B cell (primary cell): ENCODE data around the gene SEPTIN5. TPM values are rescaled to one million over a fixed set of nuclear protein-coding genes. Genes with fewer than 3 reads are reported as not detected.

Experiments
- ATAC-seq: fragments of 200-7000 bp; cut with Tn5 transposase; one replicate; pipeline ENCODE4 v1.10.0; 2021; ENCODE audit warnings: low read depth, mild to moderate bottlenecking, moderate number of reproducible peaks, moderate library complexity
- CTCF ChIA-PET: fragments of 350-600 bp; sonication (Branson Sonifier 250); formaldehyde crosslinking; loops from one replicate; lab custom pipeline; 2021; ENCODE audit warnings: antibody characterized with exemption, inconsistent platforms; lab: Charles Lee
- POLR2A ChIA-PET: fragments of 350-600 bp; sonication (Branson Sonifier 250); formaldehyde crosslinking; loops from one replicate; lab custom pipeline; 2021; ENCODE audit warnings: antibody characterized with exemption; lab: Charles Lee
- DNase-seq: peaks from one replicate; pipeline ENCODE4 v3.0.0; 2013
- H2AFZ ChIP-seq: 2 replicates; pipeline ENCODE4 v1.6.1; 2012; ENCODE audit warnings: mild to moderate bottlenecking, low read depth, low read length; ENCODE audit not compliant: insufficient read depth, poor library complexity, severe bottlenecking
- H3K27ac ChIP-seq, 2 donors: 1 replicate in 1 of 2; 2 replicates in 1 of 2; pipeline ENCODE4 v1.5.1; 2012 to 2013; ENCODE audit warnings: low read length in 2 of 2, mild to moderate bottlenecking in 2 of 2, moderate library complexity in 1 of 2
- H3K27me3 ChIP-seq, 4 experiments: fragments of 200-600 bp in 1 of 4; sonication (generic) in 1 of 4; replicated peaks in 1 of 4; 1 replicate in 2 of 4; 2 replicates in 2 of 4; pipeline versions ENCODE4 v1.6.1 to v1.7.0; 2013 to 2016; ENCODE audit warnings: low read length in 3 of 4, mild to moderate bottlenecking in 2 of 4, mixed read lengths in 1 of 4, moderate library complexity in 1 of 4; ENCODE audit not compliant: insufficient read depth in 4 of 4, control insufficient read depth in 3 of 4; ENCODE audit errors: control extremely low read depth in 1 of 4
- H3K36me3 ChIP-seq, 2 experiments: replicated peaks in 1 of 2; 1 replicate in 1 of 2; 2 replicates in 1 of 2; pipeline versions ENCODE4 v1.6.1 to v1.7.1; 2013; ENCODE audit warnings: low read length in 1 of 2; ENCODE audit not compliant: insufficient read depth in 2 of 2, control insufficient read depth in 1 of 2; ENCODE audit errors: control extremely low read depth in 1 of 2, extremely low read depth in 1 of 2
- H3K4me1 ChIP-seq, 2 donors: fragments of 200-600 bp in 1 of 2; sonication (generic) in 1 of 2; 1 replicate in 1 of 2; 2 replicates in 1 of 2; pipeline versions ENCODE4 v1.5.1 to v1.6.1; 2013 to 2017; ENCODE audit warnings: low read length in 2 of 2; ENCODE audit not compliant: control insufficient read depth in 2 of 2, insufficient read depth in 2 of 2
- H3K4me2 ChIP-seq: replicated peaks from 2 replicates; pipeline ENCODE3; 2012; ENCODE audit warnings: mild to moderate bottlenecking, low read depth, low read length; ENCODE audit not compliant: poor library complexity, severe bottlenecking
- H3K4me3 ChIP-seq, 5 experiments: fragments of 200-600 bp in 1 of 5; sonication (generic) in 1 of 5; 1 replicate in 3 of 5; 2 replicates in 2 of 5; pipeline versions ENCODE4 v1.5.1 to v1.7.0; 2011 to 2016; ENCODE audit warnings: low read length in 4 of 5, mild to moderate bottlenecking in 4 of 5, low read depth in 2 of 5, control low read depth in 1 of 5, moderate library complexity in 1 of 5; ENCODE audit not compliant: insufficient read depth in 1 of 5; ENCODE audit errors: control extremely low read depth in 1 of 5, extremely low read depth in 1 of 5
- H3K79me2 ChIP-seq: fragments of 200-600 bp; sonication (generic); one replicate; pipeline ENCODE4 v1.6.0; 2016; ENCODE audit warnings: low read length; ENCODE audit not compliant: control insufficient read depth, insufficient read depth
- H3K9ac ChIP-seq: fragments of 200-600 bp; sonication (generic); 2 replicates; pipeline ENCODE4 v1.6.1; 2017; ENCODE audit warnings: mild to moderate bottlenecking, low read length, moderate library complexity
- H3K9me3 ChIP-seq, 3 donors: one replicate each; pipeline versions ENCODE4 v1.6.1 to v1.7.1; 2013; ENCODE audit warnings: low read length in 2 of 3; ENCODE audit not compliant: control insufficient read depth in 2 of 3, insufficient read depth in 1 of 3; ENCODE audit errors: control extremely low read depth in 1 of 3
- H4K20me1 ChIP-seq: 2 replicates; pipeline ENCODE4 v1.6.0; 2012; ENCODE audit warnings: mild to moderate bottlenecking, low read length; ENCODE audit not compliant: insufficient read depth, control insufficient read depth, poor library complexity, severe bottlenecking
- H3K27ac Mint-ChIP-seq: one replicate; pipeline ENCODE4 v1.8.0; 2021; ENCODE audit warnings: mixed read lengths
- H3K27me3 Mint-ChIP-seq: one replicate; pipeline ENCODE4 v1.8.0; 2021; ENCODE audit warnings: mixed read lengths
- H3K4me1 Mint-ChIP-seq: one replicate; pipeline ENCODE4 v1.8.0; 2021; ENCODE audit warnings: mixed read lengths
- H3K4me3 Mint-ChIP-seq: one replicate; pipeline ENCODE4 v1.8.0; 2021; ENCODE audit warnings: mixed read lengths
- H3K9me3 Mint-ChIP-seq: one replicate; pipeline ENCODE4 v1.8.0; 2022; ENCODE audit warnings: mixed read lengths; ENCODE audit not compliant: insufficient read depth
- EZH2 ChIP-seq: IDR thresholded peaks from 2 replicates; pipeline ENCODE4 v1.6.1; 2012; ENCODE audit warnings: borderline replicate concordance, low read depth, mild to moderate bottlenecking, moderate library complexity, low read length; ENCODE audit not compliant: insufficient read depth, poor library complexity, severe bottlenecking
- WGBS: methylation state at CpG from one replicate; pipeline ENCODE4 v1.1.5; 2013; ENCODE audit warnings: missing lambda C conversion rate; ENCODE audit not compliant: insufficient coverage; 5-methylcytosine and 5-hydroxymethylcytosine counted together
- intact Hi-C: fragments of 100-400 bp; cut with micrococcal nuclease; formaldehyde crosslinking; loops from one replicate; pipeline ENCODE4 v1.10.0; 2022
- polyA plus RNA-seq: library from polyadenylated mRNA; depleted of rRNA; stranded (reverse); fragments of >200 nt; gene quantifications from 2 replicates; pipeline ENCODE4 v1.2.3, GENCODE V29; 2012
- total RNA-seq, 2 donors: library from RNA; stranded (reverse); fragments of 120-200 nt in 1 of 2; gene quantifications; 1 replicate in 1 of 2; 2 replicates in 1 of 2; pipeline versions ENCODE4 v1.2.3 to v1.2.4, GENCODE V29; 2013 to 2022
- TF ChIP-seq, protein P1 (sequence below): fragments of 200-600 bp; IDR thresholded peaks from one replicate; pipeline ENCODE4 v1.8.0; 2022; ENCODE audit warnings: antibody characterized with exemption, mild to moderate bottlenecking

Gene SEPTIN5
- total and polyA plus RNA-seq, 2 donors (not counting 1 experiment from before 2014, with no cell fraction given) = 0.06 TPM; not detected in 1

DNA sequence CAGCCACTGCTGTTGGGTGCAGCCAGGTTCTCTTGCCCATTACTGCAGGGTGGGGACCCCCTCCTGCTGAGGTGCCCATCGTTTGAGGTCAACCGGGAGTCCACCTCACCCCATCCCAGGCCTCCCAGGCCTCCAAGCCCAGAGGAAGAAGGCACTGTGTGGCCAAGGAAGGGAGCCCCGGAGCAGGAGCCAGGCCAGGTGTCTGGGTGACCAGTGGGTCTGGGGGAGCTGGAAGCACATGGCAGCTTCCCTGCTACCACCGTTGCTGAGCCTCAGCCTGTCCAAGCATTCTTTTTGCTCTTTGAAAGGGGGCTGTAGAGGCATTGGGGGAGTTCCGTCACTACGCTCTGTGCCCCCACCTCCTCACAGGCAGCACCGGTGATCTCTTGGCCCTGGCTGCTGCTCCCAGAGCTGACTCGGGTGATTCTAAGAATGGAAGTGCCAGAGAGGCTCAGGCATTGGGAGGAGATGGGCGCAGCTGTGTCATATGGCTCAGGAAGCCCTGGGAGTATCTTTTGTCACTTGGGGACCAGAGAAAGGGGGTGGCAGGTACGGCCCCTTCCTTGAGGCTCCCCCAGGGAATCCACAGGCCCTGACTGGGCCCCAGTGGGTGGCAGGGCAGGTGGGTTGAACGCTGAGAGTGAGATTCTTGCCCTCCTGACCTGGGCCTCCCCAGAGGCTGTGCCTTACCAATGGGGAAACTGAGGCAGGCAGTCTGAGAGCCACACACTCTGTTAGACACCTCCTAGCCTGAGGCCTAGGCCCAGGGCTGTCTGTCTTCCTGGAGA, 1.9 kb downstream of the SEPTIN5 start:
- no peak overlapping the region for H3K9ac ChIP-seq
- intact Hi-C loops = no loop called here
- POLR2A ChIA-PET = no interaction called here

DNA sequence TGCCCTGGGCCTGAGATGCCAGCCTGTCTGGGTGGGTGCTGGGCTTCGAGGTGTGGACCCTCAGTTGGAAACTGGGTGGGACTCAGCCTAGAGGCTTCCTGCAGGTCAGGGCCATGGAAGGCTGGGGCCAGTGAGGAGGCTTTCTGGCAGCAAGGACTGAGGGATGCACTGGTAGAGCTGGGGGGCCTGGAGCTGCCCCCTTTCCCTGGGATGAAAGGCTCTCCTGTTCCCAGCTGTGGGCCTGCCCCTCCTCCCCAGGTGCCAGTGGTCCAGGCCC, 2.5 kb downstream of the SEPTIN5 start:
- H3K27ac ChIP-seq = no peak overlapping the region
- POLR2A ChIA-PET = no interaction called here
- H3K9ac ChIP-seq = no peak overlapping the region
- no peak for ATAC-seq
- H3K79me2 ChIP-seq = no peaks in the 10 kb centered on the region
- H3K9me3 ChIP-seq = peaks cover 0 to 14% (median 0%) of the 10 kb centered on the region in 3 donors
- no peak overlapping the region for H3K4me2 ChIP-seq
- H3K27me3 Mint-ChIP-seq = peaks cover 49% of the 10 kb centered on the region
- peaks cover 17 to 26% of the 10 kb centered on the region in 2 donors for H3K4me1 ChIP-seq
- no peaks in the 10 kb centered on the region for H3K36me3 ChIP-seq
- no peak for DNase-seq
- CTCF ChIA-PET = no interaction called here
- peaks cover 0 to 67% (median 20%) of the 10 kb centered on the region in 4 experiments for H3K27me3 ChIP-seq
- intact Hi-C loops = no loop called here
- no peak overlapping the region for H3K4me3 ChIP-seq
- H3K4me1 Mint-ChIP-seq = peaks cover 13% of the 10 kb centered on the region
- H3K4me3 Mint-ChIP-seq = peak overlapping the region; percentile 50
- no peak overlapping the region for H2AFZ ChIP-seq
- H4K20me1 ChIP-seq = no peaks in the 10 kb centered on the region
- no peaks in the 10 kb centered on the region for H3K9me3 Mint-ChIP-seq
- TF ChIP-seq, protein P1, sequence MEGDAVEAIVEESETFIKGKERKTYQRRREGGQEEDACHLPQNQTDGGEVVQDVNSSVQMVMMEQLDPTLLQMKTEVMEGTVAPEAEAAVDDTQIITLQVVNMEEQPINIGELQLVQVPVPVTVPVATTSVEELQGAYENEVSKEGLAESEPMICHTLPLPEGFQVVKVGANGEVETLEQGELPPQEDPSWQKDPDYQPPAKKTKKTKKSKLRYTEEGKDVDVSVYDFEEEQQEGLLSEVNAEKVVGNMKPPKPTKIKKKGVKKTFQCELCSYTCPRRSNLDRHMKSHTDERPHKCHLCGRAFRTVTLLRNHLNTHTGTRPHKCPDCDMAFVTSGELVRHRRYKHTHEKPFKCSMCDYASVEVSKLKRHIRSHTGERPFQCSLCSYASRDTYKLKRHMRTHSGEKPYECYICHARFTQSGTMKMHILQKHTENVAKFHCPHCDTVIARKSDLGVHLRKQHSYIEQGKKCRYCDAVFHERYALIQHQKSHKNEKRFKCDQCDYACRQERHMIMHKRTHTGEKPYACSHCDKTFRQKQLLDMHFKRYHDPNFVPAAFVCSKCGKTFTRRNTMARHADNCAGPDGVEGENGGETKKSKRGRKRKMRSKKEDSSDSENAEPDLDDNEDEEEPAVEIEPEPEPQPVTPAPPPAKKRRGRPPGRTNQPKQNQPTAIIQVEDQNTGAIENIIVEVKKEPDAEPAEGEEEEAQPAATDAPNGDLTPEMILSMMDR = no peak
- no peak for TF ChIP-seq EZH2
- no peak overlapping the region for H3K27ac Mint-ChIP-seq
- WGBS = 100% methylated on average over 1 of the region's 1 CpG

More for the DNA sequence above, 1.9 kb downstream of the SEPTIN5 start:
- TF ChIP-seq EZH2 = no peak
- TF ChIP-seq, protein P1 = no peak
- ATAC-seq (no peak), DNase-seq (no peak)
- no peak overlapping the region for H2AFZ ChIP-seq
- no peaks in the 10 kb centered on the region for H4K20me1 ChIP-seq
- Mint-ChIP-seq H3K4me1 (peaks cover 13% of the 10 kb centered on the region), H3K27ac (no peak overlapping the region), H3K27me3 (peaks cover 44% of the 10 kb centered on the region), H3K4me3 (peak overlapping the region; percentile 50), H3K9me3 (no peaks in the 10 kb centered on the region)
- peaks cover 0 to 8% (median 0%) of the 10 kb centered on the region in 3 donors for H3K9me3 ChIP-seq
- H3K4me1 ChIP-seq = peaks cover 17 to 26% of the 10 kb centered on the region in 2 donors
- CTCF ChIA-PET = interaction anchor here (0.6 kb wide), 1 partner anchor 52 kb away, joined by 3 read pairs; no protein-coding TSS in a partner anchor
- no peak overlapping the region for H3K4me2 ChIP-seq
- H3K27me3 ChIP-seq = peaks cover 0 to 63% (median 20%) of the 10 kb centered on the region in 4 experiments
- H3K27ac ChIP-seq = no peak overlapping the region
- H3K4me3 ChIP-seq = no peak overlapping the region
- H3K36me3 ChIP-seq = no peaks in the 10 kb centered on the region
- no peaks in the 10 kb centered on the region for H3K79me2 ChIP-seq
- WGBS = 74% methylated on average over 11 of the region's 11 CpGs
